Glomerular visceral epithelial cell (primary cell): Measurements from ENCODE around the gene ANK3.
"Not testable (repeated sequence)": the region's sequence is repeated elsewhere in the genome, so short reads cannot be mapped to it uniquely, and the experiment has no call there.

Source experiments
- DNase-seq: peaks from one replicate; pipeline ENCODE4 v3.0.0-alpha.2; 2016; ENCODE audit errors: extremely low spot score

The ANK3 gene

DNA sequence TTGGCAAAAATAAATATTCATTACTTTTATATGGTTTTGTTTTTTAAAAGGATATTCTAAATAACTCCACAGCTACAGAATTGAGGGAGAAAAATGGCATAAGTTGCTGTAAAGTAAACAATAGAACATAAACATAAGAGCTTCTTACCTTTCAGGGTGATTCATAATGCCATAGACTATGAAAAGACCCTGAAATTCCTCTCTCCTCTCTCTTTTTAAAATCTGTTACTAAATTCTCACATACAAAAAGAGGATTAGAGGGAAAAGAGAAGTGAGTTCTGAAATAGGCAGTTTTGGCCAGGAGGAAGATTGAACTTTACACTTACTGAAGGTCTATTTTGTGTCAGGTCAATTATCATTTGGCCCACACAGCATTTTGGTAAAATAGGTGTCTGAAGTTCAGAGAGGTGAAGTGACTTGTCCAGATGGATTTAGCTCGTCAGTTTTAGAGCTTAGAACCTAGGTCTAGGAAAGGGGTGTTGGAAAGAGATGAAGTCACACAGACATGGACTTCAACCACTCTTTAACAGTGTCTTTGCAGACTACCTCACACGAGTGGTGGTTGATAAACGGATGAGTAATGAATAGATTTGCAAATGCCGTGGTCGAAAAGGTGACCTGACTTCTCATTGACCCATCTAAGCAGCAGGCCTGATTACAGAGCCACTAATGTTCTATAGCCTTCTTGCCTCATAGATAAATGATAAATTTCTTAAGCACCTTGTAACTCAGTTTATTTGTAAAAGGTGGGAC, 292.7 kb downstream of the ANK3 start:
- DNase-seq: no peak

DNA sequence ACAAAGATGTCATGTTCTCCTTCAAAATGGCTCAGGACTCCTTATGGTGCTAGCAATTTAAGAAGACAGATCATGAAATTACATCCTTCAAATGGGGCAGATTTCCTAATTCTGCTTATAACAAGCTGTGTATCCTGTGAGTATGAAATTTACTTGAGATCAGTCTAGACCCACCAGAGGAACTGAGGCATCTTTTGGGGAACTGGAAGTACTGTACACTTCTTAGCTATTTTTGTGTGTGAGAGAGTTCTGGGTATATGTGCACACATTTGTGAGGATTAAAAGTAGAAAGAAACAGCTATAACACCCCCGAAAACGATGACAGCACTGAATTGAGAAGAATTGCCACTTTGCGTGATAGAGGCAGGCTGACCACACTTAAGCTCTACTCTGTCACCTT, 296.4 kb downstream of the ANK3 start:
- DNase-seq: no peak

DNA sequence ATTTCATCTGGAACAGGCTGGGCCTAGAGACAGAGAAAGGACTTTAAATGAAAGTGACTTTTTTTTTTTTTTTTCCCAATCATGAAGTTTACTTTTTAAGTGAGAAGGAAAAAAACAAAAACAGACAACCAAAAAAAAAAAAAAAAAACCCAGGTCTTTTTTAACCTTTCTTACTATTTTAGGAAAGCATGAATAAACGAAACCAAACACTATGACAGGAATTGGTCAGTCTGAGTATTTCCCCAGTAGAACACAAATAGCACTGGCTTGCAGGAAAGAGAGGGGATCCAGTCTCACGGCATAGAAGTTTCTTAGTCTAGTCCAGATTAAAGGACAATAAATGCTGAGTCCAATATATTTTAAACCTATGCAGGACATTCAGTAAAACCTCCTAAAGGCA, 302.8 kb downstream of the ANK3 start:
- DNase-seq: no peak

- DNase-seq: no peak
Measured at GRCh38 chr10:60086421-60086820, 303.3 kb downstream of the ANK3 start.

DNA sequence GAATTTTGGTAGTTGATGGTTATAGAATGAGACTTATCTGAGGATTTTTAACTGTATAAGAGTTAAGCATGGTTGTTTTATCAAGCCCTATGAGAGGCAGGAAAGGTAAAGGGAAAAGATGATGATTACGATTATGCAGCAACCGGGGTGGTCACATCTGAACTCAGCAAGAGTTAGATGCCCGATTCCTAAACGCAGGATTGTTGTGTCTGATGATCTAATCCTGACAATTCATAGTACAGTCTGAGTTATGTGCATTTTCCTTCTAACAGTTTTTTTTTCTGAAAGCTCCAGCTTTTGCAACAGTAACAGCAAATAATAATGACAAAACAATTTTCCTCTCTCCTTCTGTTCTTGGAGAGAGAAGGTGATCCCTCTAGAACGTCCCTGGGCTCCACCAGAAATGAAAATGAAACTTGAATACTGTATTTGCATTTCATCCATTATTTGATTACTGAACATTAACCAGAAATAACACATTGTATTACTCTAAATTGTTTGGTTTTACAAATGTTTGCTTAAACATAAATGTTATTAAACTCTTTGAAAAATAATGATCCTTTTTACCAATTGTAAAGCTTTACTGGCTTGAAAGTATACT, 306.8 kb downstream of the ANK3 start:
- DNase-seq: no peak

DNA sequence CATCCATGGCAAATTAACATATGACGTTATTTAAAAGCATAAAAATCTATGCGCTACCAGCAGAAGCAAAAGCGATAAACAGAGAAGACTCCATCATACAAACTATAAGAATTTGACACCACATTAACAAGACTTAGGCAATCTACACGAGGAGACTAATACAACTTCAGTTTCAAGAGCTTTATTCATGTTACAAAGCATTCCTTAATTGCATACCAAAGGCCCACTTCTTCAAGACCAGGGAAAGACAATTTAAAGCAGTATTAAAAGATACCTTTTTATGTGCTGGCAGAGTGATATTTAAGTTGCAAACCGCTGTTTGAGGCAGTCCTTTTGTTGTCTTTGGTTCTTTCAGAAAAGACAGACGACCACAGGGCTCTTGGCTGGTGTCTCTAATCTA, 307.3 kb downstream of the ANK3 start:
- no peak for DNase-seq

DNA sequence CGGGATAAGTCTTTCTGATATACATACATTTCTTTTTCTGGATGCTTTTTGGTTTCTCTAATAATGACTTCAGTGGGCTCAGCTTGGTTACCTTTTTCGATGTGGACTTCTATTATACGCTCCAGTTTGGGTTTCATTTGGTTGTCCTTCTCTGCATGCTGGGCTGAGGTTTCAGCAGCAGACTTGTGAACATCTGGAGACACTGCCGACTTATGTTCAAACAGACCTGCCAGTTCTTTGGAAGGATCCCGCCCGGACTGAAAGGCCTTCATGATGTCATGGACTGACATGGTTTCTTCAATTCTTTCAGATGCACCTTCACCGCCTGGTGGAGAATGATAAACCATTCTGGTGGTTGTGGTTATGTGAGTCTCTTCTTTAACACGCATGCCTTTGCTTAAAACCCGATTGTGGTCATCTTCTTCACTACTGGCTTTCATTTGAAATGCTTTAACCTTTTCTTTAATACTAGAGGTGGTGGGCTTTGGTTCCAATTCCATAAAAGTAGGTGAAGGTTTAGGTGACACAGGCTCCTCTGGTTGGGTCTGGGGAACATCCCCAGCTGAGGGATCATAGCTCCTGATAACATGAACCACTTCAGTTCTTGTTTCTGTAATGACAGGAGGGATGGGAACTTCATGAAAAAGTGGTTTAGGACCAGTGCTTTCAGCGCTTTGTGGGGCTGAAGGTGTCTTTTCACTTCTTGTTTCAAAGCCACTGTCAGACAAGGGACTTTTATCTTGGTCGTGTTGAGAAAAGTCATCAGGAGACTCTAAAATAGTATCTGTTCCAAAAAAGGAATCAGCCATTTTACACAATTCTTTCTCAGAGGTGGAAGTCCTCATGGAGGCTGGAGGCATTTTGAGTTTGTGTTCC, 315.7 kb downstream of the ANK3 start:
- DNase-seq: no peak

DNA sequence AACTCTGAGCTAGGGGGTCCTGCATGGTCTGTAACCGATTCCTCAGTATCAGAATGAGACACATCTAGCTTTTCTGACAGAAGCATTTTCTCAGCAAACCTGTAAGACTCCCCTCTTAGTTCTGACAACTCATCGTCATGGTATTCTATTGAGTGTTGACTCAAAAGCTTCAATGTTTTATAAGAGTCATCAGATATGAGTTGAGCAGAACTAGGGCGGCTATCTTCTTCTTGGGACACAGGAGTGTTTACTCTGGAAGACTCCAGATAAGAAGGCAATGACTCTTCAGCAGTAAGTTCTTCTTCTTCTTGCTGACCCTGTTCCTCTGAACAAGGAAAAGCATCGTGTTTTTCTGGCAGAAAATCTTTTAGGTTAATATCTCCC, 316.3 kb downstream of the ANK3 start:
- DNase-seq: no peak

GRCh38 chr10:60069311-60069710, 320.4 kb downstream of the ANK3 start:
- no peak for DNase-seq

GRCh38 chr10:60050366-60050765, 339.3 kb downstream of the ANK3 start:
- DNase-seq: no peak

GRCh38 chr10:60048091-60048501, 341.6 kb downstream of the ANK3 start:
- peak; percentile 36 for DNase-seq

- DNase-seq: no peak
Measured at GRCh38 chr10:60045571-60045970, 344.1 kb downstream of the ANK3 start.

GRCh38 chr10:60044971-60045370, 344.7 kb downstream of the ANK3 start:
- no peak for DNase-seq

GRCh38 chr10:60044242-60044641, 345.4 kb downstream of the ANK3 start:
- no peak for DNase-seq

DNA sequence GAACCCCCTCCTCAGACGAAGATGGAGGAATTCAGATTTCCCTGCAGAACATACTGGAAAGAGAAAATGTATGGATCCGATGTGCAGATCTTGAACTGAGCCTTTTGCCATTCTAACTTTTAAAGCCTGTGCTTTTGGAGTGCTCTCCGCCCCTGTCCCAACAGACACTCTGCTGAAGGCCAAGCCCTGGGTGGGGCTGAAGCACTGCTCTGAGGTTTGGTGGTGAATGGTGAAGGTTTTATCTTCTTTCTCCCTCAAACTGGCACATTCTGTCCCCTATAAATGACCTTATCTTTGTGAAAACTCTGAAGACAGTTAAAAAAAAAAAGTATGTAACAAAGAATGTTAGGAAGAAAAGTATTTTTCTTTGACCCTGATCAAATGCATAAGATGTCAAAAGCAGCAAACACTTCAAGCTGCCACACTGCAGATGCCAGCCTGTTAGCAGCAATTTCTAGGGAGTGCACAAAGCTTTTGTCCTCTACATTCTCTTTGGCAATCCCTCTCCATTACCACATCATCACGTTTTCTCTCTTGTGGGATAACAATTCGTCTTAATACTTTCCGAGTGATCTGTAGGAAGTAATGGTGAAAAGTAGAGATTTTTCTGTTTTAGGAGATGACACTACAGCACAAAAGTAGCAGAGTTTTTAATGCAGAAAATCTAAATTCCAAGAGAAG, 346.0 kb downstream of the ANK3 start:
- DNase-seq: no peak

DNA sequence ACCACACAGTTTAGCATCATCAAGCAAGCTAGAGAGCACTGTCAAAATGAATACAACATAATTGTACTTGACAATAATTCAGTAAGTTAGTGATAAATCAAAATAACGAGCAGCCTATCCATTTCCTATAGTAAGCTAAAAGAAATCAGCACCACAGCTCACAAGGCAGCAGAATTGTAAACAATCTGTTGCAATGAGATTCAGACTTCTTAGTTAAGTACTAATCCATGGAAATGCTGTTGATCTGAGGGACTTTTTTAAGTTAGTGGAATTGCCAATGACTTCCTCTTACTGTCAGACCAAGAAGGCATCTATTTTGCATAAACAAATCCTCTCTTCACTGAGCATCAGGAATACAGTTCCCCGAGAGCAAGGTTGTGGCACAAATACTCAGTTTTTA, 346.8 kb downstream of the ANK3 start:
- DNase-seq: no peak

- no peak for DNase-seq
Measured at GRCh38 chr10:60042262-60042661, 347.4 kb downstream of the ANK3 start.

- no peak for DNase-seq
Measured at GRCh38 chr10:60041489-60042133, 348.1 kb downstream of the ANK3 start.

GRCh38 chr10:60040014-60040662, 349.5 kb downstream of the ANK3 start:
- DNase-seq: no peak

GRCh38 chr10:60035984-60036383, 353.7 kb downstream of the ANK3 start:
- DNase-seq: no peak

DNA sequence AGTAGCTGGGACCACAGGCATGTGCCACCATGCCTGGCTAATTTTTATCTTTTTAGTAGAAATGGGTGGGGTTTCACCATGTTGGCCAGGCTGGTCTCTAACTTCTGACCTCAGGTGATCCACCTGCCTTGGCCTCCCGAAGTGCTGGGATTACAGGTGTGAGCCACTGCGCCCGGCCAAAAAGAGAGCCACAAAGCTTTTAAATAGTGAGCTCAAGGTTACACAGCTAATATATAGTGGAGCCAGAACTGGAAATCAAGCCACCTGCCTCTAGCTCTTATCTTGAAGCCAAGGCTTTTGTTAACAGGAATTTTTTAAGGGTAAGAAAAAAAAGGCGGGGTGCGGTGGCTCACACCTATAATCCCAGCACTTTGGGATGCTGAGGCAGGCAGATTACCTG, 354.3 kb downstream of the ANK3 start:
- not testable (repeated sequence) for DNase-seq
